HG02763 (cell line): ENCODE results near the gene EIF4E1B.

ENCODE experiments used
- ATAC-seq: cut with Tn5 transposase; IDR thresholded peaks from one replicate; pipeline ENCODE4 v1.9.1; 2021; ENCODE audit warnings: mild to moderate bottlenecking, moderate library complexity; ENCODE audit not compliant: unreplicated experiment

EIF4E1B gene

DNA sequence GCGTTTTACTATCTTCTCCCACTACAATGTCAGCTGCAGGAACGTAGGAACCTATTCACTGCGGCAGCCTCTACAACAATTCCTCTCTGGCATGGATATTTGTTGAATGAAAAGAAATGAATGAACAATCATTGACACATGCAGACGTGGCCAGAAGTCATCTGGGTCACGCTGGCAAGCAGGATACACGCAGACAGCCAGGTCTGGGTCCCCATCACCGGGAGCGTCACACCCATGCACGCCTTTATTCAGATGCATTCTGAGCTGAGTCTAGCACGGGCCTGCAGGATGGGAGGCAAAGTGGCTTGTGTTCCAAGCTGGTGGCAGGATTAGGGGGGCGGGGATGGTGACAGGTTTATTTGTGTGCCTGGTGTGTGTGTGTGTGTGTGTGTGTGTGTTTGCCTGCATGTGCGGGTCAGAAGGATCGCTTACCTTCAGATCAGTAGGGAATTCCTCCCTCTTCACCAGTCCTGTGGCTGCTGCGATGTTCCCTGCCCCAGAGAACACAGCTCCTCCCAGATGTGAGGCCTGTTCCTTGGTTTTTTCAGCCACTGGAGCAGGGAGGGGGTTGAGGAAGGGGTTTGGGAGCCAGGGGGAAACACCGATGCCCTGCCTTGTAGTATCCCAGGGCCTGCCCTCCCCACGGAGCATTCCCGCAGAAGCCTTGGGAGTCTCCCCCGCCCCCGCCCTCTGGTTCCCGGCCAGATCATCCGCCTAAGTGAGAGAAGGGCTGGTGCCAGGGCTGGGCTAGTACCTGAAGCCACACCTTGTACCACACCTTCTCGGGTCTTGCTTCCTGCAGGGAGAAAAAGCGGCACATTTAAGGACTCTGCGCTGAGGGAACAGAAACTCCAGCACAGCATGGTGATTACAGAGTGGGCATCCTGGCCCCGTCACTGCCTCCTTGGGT is 4.3 kb upstream of the EIF4E1B start:
- ATAC-seq, result no peak

DNA sequence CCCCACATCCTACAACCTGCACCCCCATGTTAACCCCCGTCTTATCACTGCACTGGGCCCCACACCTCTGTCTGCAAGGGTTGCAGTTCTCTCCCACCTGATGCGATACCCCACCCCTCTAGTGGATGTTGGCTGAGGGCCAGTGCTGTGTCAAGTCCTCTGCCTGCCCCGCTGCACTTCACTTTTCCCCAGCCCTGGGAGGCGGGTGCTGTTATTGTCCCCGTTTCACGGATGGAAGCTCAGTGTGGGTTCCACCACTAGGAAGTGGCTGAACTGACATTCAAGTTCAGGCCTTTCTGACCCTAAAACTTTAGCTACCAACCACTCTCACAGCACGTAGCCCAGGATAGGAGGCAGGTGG is 3.6 kb upstream of the EIF4E1B start:
- ATAC-seq, result no peak

DNA sequence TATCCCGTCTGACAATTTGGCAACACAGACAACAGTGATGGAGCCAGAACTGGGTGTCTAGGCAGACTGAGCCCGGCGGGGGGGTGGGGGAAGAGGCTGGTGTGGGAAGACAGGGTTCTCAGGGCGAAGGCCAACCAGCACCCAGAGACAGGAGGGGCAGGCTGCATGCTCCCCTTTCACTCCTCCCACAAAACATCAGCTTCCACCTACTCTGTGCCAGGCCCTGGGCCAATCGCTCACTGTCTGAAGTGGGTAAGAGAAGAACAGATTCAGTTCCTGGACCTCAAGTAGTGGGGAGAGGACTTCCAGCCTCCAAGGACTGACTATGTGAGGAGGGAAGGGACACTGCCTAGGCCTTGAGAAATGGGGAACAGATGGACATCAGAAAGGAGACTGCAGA is 2.9 kb upstream of the EIF4E1B start:
- ATAC-seq, result no peak

DNA sequence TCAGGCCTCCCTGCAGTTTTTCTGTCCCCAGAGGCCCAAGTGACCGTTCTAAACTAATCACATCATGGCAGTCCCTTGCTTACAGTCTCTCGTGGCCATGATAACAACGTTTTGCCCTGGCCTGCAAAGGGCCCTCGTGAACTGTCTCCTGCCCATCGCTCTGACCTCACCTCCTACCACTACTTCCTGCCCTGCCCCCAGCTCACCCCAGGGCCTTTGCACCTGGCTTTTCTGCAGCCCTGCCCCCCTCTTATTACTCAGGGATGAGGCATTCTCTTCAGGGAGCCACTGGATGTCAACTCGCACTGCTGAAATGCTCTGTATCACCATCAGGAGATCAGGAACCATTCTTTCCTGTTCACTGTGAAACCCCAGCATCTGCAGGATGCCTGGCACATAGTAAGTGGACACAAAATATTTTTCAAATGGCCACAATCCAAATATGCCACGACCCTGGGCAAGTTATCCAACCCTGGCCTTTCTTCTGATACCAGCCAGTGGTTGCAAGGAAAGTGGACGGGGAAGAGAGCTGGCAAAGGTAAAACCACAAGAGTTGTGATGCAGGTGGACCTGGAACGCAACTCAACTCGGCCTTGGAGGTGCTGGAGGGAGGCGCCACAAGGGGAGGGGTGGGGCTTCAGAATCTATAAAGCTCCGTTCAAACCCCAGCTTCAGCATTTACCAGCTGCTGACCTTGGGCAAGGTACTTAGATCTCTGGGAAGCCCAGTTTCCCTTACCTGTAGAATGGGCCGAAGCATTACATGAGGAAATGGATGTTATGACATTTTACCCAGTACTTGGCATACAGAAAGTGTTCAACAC is 1.9 kb upstream of the EIF4E1B start:
- no peak for ATAC-seq

DNA sequence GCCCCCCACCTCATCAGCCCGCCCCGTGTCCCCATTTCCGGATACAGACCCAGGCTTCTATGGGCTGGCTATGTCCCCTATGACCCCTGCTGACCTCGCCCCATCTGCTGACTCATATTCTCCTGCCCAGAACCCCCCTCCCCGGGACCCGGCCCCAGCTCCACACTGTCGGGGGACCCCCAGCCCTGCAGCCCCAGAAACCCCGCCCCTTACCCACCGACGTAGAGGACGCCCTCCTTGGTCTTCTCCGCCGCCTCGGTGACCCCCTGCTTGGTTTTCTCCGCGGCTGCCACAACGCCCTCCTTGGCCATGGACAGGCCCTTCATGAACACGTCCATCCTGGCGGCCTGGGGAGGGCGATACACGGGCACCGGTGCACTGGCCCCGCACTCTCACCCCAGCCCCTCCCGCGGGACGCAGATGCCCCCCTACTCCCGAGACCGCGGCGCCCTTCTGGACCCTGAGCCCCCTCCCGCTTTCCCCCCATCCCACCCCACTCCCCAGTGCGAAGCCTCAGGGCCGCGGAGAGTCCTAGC is 1.1 kb upstream of the EIF4E1B start:
- no peak for ATAC-seq

DNA sequence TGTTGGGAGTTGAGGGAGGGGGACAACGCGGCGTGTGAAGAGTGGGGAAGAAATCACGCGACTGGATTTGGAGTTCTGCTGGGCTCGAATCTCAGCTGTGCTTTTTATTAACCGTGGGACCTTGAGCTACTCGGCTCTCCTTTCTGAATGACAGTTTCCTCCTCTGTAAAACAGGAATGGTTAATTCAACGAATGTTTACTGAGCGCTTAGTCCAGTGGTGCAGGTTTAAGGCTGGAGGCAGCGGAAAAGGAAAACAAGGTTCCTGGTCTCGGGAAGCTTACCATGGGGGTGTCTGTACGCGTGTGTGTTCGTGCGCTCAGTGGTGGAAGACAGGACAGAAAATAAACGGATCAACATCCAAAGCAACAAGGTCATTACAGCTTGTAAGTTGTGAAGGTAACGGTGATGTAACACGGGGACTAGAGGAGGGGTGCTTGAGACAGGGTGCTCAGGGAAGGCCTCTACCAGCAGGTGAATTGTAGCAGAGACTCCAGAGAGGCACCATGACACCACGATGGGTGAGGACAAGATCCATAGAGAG is 277 bp downstream of the EIF4E1B start:
- ATAC-seq, result no peak

DNA sequence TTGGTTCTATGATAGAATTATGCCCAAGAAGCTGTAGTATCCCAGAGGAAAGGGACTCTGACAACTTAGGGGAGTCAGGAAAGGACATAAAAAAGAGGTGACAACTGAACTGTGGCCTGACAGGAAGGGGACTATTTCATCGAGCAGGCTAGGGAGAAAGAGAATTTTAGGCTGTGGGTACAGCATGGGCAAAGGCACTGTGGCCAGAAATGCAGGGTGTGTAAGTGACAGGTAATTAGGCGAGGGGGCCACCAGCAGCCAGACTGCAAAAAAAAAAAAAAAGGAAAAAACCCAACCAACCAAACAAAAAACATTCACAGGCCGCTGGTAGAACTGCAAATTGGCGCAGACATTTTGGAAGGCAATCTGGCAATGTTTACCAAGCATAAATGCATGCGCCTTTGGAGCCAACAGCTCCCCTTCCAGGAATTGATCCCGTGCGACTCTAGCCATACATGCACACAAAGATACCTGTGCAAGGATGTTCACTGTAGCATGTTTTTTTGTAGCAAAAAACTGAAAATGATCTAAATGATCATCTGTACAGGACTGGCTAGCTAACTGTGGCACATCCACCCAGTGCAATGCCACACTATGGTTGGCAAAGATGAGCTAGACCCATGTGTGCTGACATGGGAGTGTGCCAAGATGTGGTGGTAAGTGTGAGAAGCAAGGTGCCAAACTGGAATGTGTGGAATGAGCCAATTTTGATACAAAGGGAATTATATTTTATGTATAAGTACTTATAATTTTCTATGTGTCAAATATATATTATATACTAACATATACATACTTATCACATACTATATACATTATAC is 1.1 kb downstream of the EIF4E1B start:
- ATAC-seq, result no peak

DNA sequence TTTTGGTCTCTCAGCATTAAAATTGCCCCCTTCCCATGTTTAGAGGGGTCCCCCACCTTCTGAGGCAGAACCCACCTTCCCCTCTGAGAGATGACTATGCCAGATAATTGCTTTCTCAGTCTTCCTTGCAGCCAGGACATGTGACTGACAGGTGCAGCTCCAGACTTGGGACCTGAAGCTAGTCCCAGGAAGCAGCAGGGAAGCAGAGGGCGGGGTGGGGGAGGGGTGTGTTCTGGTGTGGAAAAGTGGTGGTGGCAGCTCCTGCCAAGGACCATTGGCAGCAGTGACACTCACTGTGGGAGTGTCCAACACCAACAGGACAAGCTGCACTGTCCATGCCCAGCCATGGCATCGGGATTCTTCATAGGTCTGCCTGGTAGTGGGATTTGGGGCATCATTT is 2.3 kb downstream of the EIF4E1B start:
- ATAC-seq, result no peak

DNA sequence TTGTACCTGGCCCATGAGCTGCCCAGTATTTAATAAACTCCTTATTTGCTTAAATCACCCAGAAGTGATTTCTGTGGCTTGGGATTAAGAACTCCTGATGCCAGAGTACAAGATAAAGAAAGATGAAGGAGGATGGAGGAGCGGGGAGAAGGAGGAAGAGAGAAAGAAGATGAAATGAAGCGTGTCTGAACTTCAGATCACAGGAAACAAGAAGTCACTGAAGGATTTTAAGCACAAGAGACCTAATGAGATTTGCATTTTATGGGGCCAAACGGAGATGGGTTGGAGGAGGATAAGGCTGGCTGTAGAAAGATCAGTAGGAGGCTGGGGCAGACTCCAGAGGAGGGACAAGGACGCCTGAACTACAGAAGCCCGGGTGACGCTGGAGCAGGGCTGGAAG is 3.1 kb downstream of the EIF4E1B start:
- ATAC-seq, result no peak

DNA sequence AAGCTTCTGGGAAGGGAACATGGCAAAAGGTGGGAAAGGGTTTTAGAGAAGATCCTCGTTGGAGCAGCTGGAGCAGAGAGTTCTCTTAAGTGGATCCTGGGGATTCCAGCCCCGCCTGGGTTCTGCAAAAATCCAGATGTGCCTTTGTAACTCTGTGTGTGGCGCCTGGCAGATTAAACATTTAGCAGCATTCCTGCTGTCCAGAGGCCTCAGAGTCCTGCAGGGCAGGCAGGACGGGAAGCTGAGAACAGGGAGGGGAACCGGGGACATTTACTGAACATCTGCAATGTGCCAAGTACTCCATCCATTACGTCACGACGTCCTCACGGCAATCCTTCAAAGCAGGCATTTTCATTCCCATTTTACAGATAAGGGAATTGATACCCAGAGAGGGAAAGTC is 6.0 kb downstream of the EIF4E1B start:
- ATAC-seq, result no peak

DNA sequence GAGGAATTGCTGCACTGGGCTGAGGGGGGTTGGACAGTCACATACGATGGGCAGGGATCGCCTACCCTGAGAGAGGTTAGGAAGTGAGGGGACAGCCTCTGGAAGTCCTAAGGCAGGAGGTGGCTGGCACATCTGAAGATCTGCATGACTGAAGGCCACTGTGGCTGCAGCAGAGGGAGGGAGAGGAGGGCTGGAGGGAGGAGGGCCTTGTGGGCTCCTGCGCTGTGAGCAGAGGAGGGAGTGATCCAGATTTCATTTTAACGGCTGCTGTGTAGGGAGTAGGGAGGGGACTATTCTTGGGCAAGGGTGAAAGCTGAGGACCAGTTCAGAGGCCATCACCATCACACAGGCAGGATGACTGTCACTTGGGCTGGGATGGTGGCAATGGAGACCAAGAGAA is 7.1 kb downstream of the EIF4E1B start:
- no peak for ATAC-seq

DNA sequence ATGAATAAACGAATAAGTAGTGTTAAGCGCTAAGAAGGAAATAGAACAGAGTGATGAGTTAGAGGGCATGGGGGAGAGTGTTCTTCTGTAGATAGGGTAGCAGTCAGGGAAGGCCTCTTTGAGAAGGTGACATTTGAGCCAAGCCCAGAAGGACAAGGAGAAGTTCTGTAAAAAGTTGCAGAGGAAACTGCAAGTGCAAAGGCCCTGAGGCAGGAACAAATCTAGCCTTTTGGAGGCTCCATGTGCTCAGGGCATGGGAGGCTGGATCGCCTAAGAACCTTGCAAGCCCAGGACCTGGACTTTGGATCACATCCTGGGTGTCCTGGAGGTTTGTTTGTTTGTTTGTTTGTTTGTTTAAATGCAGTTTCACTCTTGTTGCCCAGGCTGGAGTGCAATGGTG is 8.0 kb downstream of the EIF4E1B start:
- no peak for ATAC-seq

DNA sequence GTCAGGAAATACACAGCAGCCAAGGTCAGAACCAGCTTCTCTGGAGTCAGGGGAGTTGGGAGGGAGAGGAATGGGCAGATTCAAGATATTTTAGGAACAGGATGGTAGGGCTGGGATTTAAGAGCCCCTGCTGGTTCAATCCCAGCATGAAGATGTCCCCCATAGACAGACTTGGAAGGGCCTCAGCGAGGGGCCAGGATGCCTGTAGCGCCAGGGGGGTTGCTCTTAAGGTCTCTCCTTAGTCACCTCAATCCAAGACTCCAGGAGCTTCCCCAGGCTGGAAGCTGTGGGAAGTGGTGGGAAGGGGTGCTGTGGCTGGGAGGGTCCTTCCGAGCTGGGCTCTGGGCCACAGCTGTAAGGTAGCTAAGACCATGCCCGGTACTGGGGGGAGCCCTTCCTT is 8.7 kb downstream of the EIF4E1B start:
- no peak for ATAC-seq

DNA sequence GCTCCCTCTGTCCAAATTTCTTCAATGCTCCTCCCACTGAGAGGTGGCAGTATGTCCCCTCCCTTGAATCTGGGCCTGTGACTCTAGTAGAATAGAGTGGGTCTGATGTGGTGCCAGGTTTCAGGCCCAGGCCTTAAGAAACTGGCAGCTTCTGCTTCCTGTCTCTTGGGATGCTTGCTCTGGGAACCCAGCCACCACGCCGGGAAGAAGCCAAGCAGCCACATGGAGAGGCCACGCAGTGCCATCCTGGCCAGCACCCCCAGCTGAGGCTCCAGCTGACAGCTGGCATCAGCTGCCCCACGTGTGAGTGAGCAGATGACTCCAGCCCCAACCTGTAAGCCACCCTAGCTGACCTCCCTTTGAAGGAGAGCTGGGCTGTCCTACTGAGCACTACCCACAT is 9.5 kb downstream of the EIF4E1B start:
- no peak for ATAC-seq

DNA sequence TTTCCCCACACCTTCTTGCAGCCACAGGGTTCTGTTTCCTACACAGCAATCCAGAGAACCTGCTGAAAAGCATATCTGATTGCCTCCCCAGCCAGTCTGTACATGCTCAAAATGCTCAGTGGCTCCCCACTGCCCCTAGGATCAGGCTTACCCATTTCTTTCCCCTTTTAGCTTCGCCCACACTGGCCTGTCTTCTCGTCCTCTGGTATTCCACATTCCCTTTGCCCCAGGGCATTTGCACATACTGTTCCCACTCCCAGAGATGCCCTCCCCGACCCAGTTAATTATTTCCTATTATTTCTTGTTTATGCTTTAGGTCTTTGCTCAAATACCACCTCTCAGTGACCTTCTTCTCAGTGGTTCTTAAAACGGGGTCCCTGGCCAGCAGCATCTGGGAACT is 10.1 kb downstream of the EIF4E1B start:
- ATAC-seq, result no peak

DNA sequence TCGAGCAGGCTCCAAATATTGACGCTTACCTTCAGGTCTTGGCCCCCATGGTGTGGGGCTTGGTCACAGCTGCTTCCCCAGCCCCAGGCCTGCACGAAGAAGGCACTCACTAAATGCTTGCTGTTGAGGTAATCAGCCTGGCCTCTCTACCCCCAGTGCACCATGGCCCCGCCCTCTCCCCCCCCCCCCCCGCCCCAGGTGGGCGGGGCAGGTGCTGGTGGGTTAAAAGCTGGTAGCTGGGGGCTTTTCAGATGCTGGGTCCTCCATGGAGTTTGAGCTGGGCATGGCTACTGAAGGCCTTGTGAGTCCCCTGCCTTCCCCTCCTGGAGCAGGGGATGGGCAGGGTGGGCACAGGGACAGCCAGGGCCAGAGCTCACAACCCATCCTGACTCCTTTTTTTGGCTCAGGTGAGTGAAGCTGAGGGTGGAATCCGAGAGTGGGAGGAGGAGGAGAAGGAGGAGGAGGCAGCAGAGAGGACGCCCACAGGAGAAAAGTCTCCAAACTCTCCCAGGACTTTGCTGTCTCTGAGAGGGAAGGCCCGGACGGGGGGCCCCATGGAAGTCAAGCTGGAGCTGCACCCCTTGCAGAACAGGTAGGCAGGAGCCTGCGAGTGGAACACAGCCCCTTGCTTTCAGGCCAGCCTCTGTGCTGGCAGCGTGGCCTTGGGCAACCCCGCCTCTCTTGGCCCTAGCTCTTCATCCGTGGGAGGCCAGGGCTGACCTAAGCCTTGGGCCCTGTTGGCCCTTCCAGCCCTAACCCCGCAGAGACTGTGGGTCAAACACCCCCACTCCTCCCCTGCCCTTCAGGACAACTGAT is 12.4 kb downstream of the EIF4E1B start:
- no peak for ATAC-seq

DNA sequence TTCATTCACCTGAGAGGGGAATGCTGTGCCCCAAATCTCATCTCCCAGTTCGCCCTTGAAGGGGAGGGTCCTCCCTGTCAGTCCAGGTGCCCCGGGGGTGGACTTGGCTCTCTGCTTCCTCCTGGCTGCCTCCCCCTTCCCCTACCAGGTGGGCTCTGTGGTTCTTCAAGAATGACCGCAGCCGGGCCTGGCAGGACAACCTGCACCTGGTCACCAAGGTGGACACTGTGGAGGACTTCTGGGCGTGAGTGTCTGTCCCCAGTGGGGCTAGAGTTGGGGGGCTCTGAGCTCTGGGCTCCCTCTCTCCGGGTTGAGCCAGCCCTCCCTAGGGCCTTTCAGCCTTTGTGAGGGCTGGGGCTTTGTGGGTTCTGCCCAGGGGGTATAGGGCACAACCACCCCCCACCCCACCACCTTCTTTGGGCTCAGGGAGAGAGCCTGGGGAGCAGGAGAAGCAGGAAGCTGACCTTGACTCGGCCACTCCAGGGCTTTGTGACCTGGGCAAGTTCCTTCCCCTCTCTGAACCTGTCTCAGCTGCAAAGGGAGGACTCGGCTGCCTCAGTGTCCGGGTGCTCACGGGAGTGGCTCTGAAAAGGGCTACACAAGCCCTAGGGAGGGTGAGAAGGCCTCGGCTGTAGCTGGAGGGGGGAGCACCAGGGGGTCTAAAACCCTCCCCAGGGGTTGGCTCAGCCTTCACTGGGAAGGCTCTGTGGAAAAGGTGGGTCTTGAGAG is 13.2 kb downstream of the EIF4E1B start:
- no peak for ATAC-seq

DNA sequence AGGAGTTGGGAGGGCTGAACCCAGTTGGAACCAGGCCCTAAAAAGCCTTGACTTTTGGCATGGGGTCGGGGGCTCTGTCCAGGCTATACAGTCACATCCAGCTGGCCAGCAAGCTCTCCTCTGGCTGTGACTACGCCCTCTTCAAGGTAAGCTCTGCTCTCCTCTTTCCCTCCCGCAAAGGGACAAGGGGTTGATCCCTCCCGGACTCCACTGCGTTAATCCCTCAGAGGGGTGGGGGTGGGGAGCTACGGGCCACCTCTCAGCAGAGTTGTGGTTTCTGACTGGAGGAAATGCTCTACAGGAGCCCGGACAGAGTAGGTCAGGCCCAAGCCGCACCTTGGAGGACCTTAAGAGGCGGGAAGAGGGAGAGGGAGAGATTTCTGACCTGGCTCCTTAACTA is 13.8 kb downstream of the EIF4E1B start:
- no peak for ATAC-seq
